ENCODE measurements around the gene ZSWIM8. TPM values are rescaled to one million over a fixed set of nuclear protein-coding genes. Genes with fewer than 3 reads are reported as not detected.

Gene ZSWIM8
- total and polyA plus RNA-seq, 10 of the 15 experiments (the other 5 are each of a cell fraction or from before 2014, with no cell fraction given), result 7.8 to 47.1 (median 23.6) TPM

DNA sequence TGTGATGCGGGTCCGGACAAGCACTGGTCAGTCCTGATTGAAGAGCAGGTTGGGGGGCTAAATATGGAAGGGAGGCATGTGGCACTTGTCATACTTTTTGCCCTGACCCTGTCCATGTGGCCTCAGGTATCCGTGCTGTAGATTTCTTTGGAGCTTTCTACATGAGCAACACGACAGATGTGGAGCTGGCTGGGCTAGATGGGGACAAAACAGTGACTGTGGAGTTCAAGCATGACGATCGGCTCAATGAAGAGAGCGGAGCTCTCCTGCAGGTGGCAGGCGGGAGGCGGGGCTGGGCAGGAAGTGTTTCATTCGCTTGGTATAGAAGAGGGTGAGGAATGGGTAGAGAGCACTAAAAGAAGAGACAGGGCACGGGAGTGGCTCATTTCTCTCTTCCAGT is 16.5 kb upstream of the ZSWIM8 start:
- Histone ChIP-seq H3K36me3 (ENCODE audit: control insufficient read depth in 2 of 2, insufficient read depth in 2 of 2, low read length in 1 of 2) (peaks cover 25 to 60% of the 10 kb centered on the region in 2 experiments), H3K4me3 (no peak overlapping the region), H3K4me1 (ENCODE audit: control insufficient read depth, insufficient read depth, low read length) (peaks cover 7% of the 10 kb centered on the region), H3K9me3 (replicated peaks; ENCODE audit: control insufficient read depth, insufficient read depth, low read length) (no peaks in the 10 kb centered on the region), H4K20me1 (ENCODE audit: control insufficient read depth, insufficient read depth) (no peaks in the 10 kb centered on the region), H3K4me2 (ENCODE audit: control insufficient read depth, insufficient read depth) (no peak overlapping the region), H3K79me2 (ENCODE audit: control insufficient read depth, insufficient read depth, low read length) (peaks cover 24% of the 10 kb centered on the region), H3K9ac (ENCODE audit: control insufficient read depth, insufficient read depth, low read length) (no peak overlapping the region), H3K27me3 (replicated peaks in 1 of 2; ENCODE audit: control insufficient read depth in 2 of 2, insufficient read depth in 2 of 2, low read length in 1 of 2) (no peaks in the 10 kb centered on the region), H2AFZ (ENCODE audit: control insufficient read depth, low read depth, low read length) (no peak overlapping the region), H3K27ac (ENCODE audit: control insufficient read depth, insufficient read depth) (no peak overlapping the region)
- intact Hi-C loops (cut with micrococcal nuclease; ENCODE audit: unreplicated experiment) (no loop called here), in situ Hi-C loops (cut with MboI) (no loop called here)
- no peak for DNase-seq (ENCODE audit: low read depth, low spot score)
- FAIRE-seq, result no peak
- ChIA-PET POLR2A (interaction anchor here (0.6 to 6.8 kb wide), 4 partner anchors 11 to 30 kb away, joined by 3 to 63 read pairs (median 9); partner anchors contain the start of gene CHCHD1), RAD21 (ENCODE audit: unreplicated experiment) (interaction anchor here (1.4 to 2.4 kb wide), 2 partner anchors 10 to 25 kb away, joined by 5 to 8 read pairs; partner anchors contain the start of gene SEC24C), CTCF (interaction anchor here (1.2 to 1.6 kb wide), 2 partner anchors 10 to 84 kb away, joined by 3 read pairs; no protein-coding TSS in a partner anchor), SMC1A (ENCODE audit: uncharacterized antibody, unreplicated experiment) (interaction anchor here (1.1 to 1.3 kb wide), 2 partner anchors 22 to 38 kb away, joined by 3 read pairs; no protein-coding TSS in a partner anchor)
- WGBS (ENCODE audit: insufficient coverage, insufficient replicate concordance, low lambda C conversion rate, missing lambda C conversion rate), result 48% methylated on average over 11 of the region's 11 CpGs
- no TSS peak for BruUV-seq (replicated peaks)
- TF ChIP-seq, protein P1, sequence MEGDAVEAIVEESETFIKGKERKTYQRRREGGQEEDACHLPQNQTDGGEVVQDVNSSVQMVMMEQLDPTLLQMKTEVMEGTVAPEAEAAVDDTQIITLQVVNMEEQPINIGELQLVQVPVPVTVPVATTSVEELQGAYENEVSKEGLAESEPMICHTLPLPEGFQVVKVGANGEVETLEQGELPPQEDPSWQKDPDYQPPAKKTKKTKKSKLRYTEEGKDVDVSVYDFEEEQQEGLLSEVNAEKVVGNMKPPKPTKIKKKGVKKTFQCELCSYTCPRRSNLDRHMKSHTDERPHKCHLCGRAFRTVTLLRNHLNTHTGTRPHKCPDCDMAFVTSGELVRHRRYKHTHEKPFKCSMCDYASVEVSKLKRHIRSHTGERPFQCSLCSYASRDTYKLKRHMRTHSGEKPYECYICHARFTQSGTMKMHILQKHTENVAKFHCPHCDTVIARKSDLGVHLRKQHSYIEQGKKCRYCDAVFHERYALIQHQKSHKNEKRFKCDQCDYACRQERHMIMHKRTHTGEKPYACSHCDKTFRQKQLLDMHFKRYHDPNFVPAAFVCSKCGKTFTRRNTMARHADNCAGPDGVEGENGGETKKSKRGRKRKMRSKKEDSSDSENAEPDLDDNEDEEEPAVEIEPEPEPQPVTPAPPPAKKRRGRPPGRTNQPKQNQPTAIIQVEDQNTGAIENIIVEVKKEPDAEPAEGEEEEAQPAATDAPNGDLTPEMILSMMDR (IDR thresholded peaks at IDR 0.05 in 2 of 3, conservative IDR thresholded peaks at IDR 0.05 in 1 of 3; ENCODE audit: control insufficient read depth in 2 of 3, extremely low read depth in 1 of 3, insufficient read depth in 1 of 3, low read depth in 3 of 3, low read length in 3 of 3), result peak in 2 of 3 experiments; percentile 15 to 36; a peak in 4 of 6 replicates
- TF ChIP-seq LARP7 (IDR thresholded peaks at IDR 0.05) (no peak), IKZF2 (IDR thresholded peaks at IDR 0.05) (no peak), POU2F2 (IDR thresholded peaks at IDR 0.05; ENCODE audit: borderline replicate concordance, low read depth, low read length) (0 out of 3 replicates have a peak, but pooled peaks have one; percentile 22), PKNOX1 (IDR thresholded peaks at IDR 0.05) (no peak), POLR2A (IDR thresholded peaks at IDR 0.05; ENCODE audit: low read depth, low read length) (peak; percentile 5; the same call in 1 of the 2 replicates)
- no peak for ATAC-seq

Data from GM12878 (cell line).